HT-29 (cell line): Measurements from ENCODE around the gene ITGA1. TPM values are rescaled to one million over a fixed set of nuclear protein-coding genes. Genes with fewer than 3 reads are reported as not detected.
"Not testable (repeated sequence)": the region's sequence is repeated elsewhere in the genome, so short reads cannot be mapped to it uniquely, and the experiment has no call there.

Source experiments
- DNase-seq: peaks from one replicate; pipeline ENCODE4 v3.0.0-alpha.2; 2015; ENCODE audit warnings: low spot score
- total RNA-seq: library from RNA; depleted of rRNA; stranded (reverse); fragments of >200 nt; shearing (Covaris generic); gene quantifications from 2 replicates; pipeline ENCODE4 v1.2.3, GENCODE V29; 2014

ITGA1 gene
- total RNA-seq, 1 experiment from 2014 or later, result 39.5 TPM

GRCh38 chr5:52827815-52828214 is 40.1 kb downstream of the ITGA1 start:
- DNase-seq, result no peak

GRCh38 chr5:52829664-52830063 is 41.9 kb downstream of the ITGA1 start:
- DNase-seq, result no peak

GRCh38 chr5:52830650-52831049 is 42.9 kb downstream of the ITGA1 start:
- DNase-seq, result no peak

- no peak for DNase-seq
Observed at GRCh38 chr5:52831786-52832511, 44.2 kb downstream of the ITGA1 start.

- no peak for DNase-seq
Observed at GRCh38 chr5:52834320-52834719, 46.6 kb downstream of the ITGA1 start.

- no peak for DNase-seq
Observed at GRCh38 chr5:52837068-52837467, 49.4 kb downstream of the ITGA1 start.

GRCh38 chr5:52837591-52838001 is 49.9 kb downstream of the ITGA1 start:
- no peak for DNase-seq

- DNase-seq, result no peak
Observed at GRCh38 chr5:52838326-52839015, 50.8 kb downstream of the ITGA1 start.

- no peak for DNase-seq
Observed at GRCh38 chr5:52839285-52839684, 51.6 kb downstream of the ITGA1 start.

- no peak for DNase-seq
Observed at GRCh38 chr5:52840277-52841050, 52.7 kb downstream of the ITGA1 start.

GRCh38 chr5:52841114-52841513 is 53.4 kb downstream of the ITGA1 start:
- no peak for DNase-seq

GRCh38 chr5:52842111-52842510 is 54.4 kb downstream of the ITGA1 start:
- DNase-seq, result no peak

GRCh38 chr5:52844885-52845284 is 57.2 kb downstream of the ITGA1 start:
- no peak for DNase-seq

- no peak for DNase-seq
Observed at GRCh38 chr5:52846182-52846842, 58.6 kb downstream of the ITGA1 start.

- DNase-seq, result not testable (repeated sequence)
Observed at GRCh38 chr5:52848688-52849087, 61.0 kb downstream of the ITGA1 start.

- no peak for DNase-seq
Observed at GRCh38 chr5:52849544-52849943, 61.8 kb downstream of the ITGA1 start.

- DNase-seq, result no peak
Observed at GRCh38 chr5:52853650-52854049, 65.9 kb downstream of the ITGA1 start.

GRCh38 chr5:52854301-52854700 is 66.6 kb downstream of the ITGA1 start:
- no peak for DNase-seq

- DNase-seq, result no peak
Observed at GRCh38 chr5:52854949-52855348, 67.2 kb downstream of the ITGA1 start.

- no peak for DNase-seq
Observed at GRCh38 chr5:52856564-52856963, 68.8 kb downstream of the ITGA1 start.

- no peak for DNase-seq
Observed at GRCh38 chr5:52859628-52860027, 71.9 kb downstream of the ITGA1 start.

- no peak for DNase-seq
Observed at GRCh38 chr5:52861368-52861767, 73.7 kb downstream of the ITGA1 start.
